Hepatocyte (in vitro differentiated cells): Measurements from ENCODE around the gene KLHL11.

ENCODE experiments used
- EZH2 ChIP-seq: fragments of 200-600 bp; sonication (generic); IDR thresholded peaks from 2 replicates; pipeline ENCODE4 v1.6.1; 2016; ENCODE audit warnings: antibody characterized with exemption, mild to moderate bottlenecking, borderline replicate concordance
- TF ChIP-seq, protein P1 (sequence below): fragments of 200-600 bp; sonication (generic); IDR thresholded peaks from 2 replicates; pipeline ENCODE4 v1.5.1; 2016; ENCODE audit warnings: antibody characterized with exemption, mild to moderate bottlenecking; ENCODE audit not compliant: poor library complexity

DNA sequence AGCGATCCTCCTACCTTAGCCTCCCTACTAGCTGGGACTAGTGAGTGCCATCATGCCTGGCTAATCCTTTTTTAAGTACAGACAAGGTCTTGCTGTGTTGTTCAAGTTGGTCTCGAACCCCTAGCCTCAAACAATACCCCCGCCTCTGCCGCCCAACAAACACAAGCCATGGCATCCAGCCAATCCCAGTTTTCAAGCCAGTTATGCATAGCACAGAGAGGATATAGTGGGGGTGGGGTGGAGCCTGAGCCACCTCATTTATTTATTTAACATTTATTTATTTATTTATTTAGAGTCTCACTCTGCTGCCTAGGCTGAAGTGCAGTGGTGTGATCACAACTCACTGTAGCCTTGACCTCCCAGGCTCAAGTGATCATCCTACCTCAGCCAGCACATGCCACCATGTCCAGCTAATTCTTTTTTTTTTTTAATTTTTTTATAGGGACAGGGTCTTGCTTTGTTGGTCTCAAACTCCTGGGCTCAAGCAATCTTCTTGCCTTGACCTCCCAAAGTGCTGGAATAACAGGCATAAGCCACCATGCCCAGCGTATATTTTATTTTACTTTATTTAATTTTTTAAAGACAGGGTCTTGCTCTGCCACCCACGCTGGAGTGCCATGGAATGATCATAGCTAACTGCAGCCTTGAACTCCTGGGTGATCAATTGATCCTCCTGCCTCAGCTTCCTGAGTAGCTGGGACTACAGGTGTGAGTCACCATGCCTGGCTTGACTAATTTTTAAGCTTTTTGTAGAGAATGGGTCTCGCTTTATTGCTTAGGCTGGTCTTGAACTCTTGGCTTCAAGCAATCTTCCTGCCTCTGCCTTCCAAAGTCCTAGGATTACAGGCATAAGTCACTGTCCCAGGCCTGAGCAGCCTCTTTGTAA is 26.2 kb upstream of the KLHL11 start:
- TF ChIP-seq, protein P1, sequence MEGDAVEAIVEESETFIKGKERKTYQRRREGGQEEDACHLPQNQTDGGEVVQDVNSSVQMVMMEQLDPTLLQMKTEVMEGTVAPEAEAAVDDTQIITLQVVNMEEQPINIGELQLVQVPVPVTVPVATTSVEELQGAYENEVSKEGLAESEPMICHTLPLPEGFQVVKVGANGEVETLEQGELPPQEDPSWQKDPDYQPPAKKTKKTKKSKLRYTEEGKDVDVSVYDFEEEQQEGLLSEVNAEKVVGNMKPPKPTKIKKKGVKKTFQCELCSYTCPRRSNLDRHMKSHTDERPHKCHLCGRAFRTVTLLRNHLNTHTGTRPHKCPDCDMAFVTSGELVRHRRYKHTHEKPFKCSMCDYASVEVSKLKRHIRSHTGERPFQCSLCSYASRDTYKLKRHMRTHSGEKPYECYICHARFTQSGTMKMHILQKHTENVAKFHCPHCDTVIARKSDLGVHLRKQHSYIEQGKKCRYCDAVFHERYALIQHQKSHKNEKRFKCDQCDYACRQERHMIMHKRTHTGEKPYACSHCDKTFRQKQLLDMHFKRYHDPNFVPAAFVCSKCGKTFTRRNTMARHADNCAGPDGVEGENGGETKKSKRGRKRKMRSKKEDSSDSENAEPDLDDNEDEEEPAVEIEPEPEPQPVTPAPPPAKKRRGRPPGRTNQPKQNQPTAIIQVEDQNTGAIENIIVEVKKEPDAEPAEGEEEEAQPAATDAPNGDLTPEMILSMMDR: no peak
- TF ChIP-seq EZH2: no peak
